Measurements from ENCODE around the gene CHORDC1. TPM values are rescaled to one million over a fixed set of nuclear protein-coding genes. Genes with fewer than 3 reads are reported as not detected.

The CHORDC1 gene
- total RNA-seq, 1 donor from 2014 or later: 43.0 TPM

DNA sequence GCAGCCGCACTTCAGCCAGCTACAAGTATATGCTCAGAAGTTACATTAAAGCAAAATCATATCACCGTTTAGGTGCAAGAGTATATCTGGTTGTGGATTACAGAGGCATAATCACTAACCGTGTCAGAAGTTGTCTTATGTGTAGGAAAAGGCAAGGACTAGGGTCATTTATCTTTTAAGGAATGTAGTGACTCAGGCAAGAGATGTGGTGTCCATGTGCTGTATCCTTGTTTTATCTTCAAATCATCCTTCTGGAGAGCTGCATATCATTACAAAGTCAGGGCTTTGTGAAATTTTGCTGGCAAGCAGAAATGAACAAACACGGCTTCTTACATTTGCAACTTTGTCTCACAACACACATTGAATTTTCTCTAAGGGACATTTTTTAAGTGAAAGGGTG lies 12.7 kb upstream of the CHORDC1 start:
- TF ChIP-seq, protein P1, sequence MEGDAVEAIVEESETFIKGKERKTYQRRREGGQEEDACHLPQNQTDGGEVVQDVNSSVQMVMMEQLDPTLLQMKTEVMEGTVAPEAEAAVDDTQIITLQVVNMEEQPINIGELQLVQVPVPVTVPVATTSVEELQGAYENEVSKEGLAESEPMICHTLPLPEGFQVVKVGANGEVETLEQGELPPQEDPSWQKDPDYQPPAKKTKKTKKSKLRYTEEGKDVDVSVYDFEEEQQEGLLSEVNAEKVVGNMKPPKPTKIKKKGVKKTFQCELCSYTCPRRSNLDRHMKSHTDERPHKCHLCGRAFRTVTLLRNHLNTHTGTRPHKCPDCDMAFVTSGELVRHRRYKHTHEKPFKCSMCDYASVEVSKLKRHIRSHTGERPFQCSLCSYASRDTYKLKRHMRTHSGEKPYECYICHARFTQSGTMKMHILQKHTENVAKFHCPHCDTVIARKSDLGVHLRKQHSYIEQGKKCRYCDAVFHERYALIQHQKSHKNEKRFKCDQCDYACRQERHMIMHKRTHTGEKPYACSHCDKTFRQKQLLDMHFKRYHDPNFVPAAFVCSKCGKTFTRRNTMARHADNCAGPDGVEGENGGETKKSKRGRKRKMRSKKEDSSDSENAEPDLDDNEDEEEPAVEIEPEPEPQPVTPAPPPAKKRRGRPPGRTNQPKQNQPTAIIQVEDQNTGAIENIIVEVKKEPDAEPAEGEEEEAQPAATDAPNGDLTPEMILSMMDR (conservative IDR thresholded peaks at IDR 0.05; ENCODE audit: low read depth, low read length): no peak

GRCh38 chr11:90234977-90235376 lies 12.1 kb upstream of the CHORDC1 start:
- H3K4me3 ChIP-seq (ENCODE audit: low read depth, low read length): no peak overlapping the region
- DNase-seq (ENCODE audit: low read depth): no peak
- TF ChIP-seq, protein P1 (conservative IDR thresholded peaks at IDR 0.05; ENCODE audit: low read depth, low read length): no peak

More for the DNA sequence above, 12.7 kb upstream of the CHORDC1 start:
- DNase-seq (ENCODE audit: low read depth): no peak
- H3K4me3 ChIP-seq (ENCODE audit: low read depth, low read length): no peak overlapping the region

DNA sequence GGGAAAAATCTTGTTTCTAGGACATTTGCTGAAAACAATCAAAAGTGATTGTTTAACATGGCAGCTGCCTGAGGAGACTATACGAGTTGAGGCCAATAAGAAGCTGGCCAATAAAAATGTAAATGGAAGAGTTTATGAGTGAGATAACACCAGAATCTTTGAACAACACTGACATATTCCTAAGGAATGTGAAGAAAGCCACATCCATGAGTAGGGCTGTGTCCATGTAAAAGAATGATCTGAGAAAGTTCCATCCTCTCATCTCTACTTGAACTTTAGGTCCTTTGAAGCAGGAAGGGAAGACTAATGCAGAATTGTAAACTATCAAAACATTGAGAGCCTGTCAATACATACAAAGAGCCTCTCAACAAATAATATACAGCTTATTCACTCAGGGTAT lies 6.9 kb upstream of the CHORDC1 start:
- DNase-seq (ENCODE audit: low read depth): no peak
- TF ChIP-seq, protein P1 (conservative IDR thresholded peaks at IDR 0.05; ENCODE audit: low read depth, low read length): no peak
- H3K4me3 ChIP-seq (ENCODE audit: low read depth, low read length): no peak overlapping the region

DNA sequence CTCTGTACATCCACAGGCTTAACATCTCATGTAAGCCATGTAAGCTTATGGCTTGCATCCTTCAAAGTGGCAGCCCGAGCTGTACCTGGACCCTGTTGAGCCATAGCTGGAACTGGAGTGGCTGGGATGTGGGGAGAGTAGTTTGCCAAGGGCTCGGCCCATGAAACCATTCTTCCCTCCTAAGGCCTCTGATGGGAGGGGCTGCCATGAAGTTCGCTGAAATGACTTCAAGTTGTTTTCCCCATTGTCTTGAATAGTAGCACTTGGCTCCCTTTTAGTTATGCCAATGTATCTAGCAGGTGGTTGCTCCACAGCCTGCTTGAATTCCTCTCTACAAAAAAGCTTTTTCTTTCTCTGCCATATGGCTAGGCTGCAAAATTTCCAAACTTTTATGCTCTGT lies 5.2 kb upstream of the CHORDC1 start:
- TF ChIP-seq, protein P1 (conservative IDR thresholded peaks at IDR 0.05; ENCODE audit: low read depth, low read length): no peak
- no peak overlapping the region for H3K4me3 ChIP-seq (ENCODE audit: low read depth, low read length)
- DNase-seq (ENCODE audit: low read depth): no peak

- TF ChIP-seq, protein P1 (conservative IDR thresholded peaks at IDR 0.05; ENCODE audit: low read depth, low read length): no peak
- H3K4me3 ChIP-seq (ENCODE audit: low read depth, low read length): peak overlapping the region; percentile 68
- no peak for DNase-seq (ENCODE audit: low read depth)
Observed at GRCh38 chr11:90223248-90223585, 368 bp upstream of the CHORDC1 start.

- H3K4me3 ChIP-seq (ENCODE audit: low read depth, low read length): peak overlapping the region; percentile 68
- DNase-seq (ENCODE audit: low read depth): no peak
- TF ChIP-seq, protein P1 (conservative IDR thresholded peaks at IDR 0.05; ENCODE audit: low read depth, low read length): no peak
Observed at GRCh38 chr11:90221803-90222458, 918 bp downstream of the CHORDC1 start.

- no peak for DNase-seq (ENCODE audit: low read depth)
- no peak overlapping the region for H3K4me3 ChIP-seq (ENCODE audit: low read depth, low read length)
- TF ChIP-seq, protein P1 (conservative IDR thresholded peaks at IDR 0.05; ENCODE audit: low read depth, low read length): no peak
Observed at GRCh38 chr11:90220391-90220790, 2.5 kb downstream of the CHORDC1 start.
